Esophagus muscularis mucosa (tissue), 4 donors: Measurements from ENCODE around the gene ERCC3. TPM values are rescaled to one million over a fixed set of nuclear protein-coding genes. Genes with fewer than 3 reads are reported as not detected.
"Not testable (repeated sequence)": the region's sequence is repeated elsewhere in the genome, so short reads cannot be mapped to it uniquely, and the experiment has no call there.

Experiments used
- DNase-seq: peaks from one replicate; pipeline ENCODE4 v3.0.0-alpha.2; 2017; ENCODE audit errors: extremely low spot score
- H3K27ac ChIP-seq, 4 donors: fragments of 200-600 bp; sonication (generic); replicated peaks in 1 of 4; 1 replicate in 3 of 4; 2 replicates in 1 of 4; pipeline ENCODE4 v1.5.1; 2016 to 2019; ENCODE audit warnings: mild to moderate bottlenecking in 1 of 4
- H3K27me3 ChIP-seq, 4 donors: fragments of 200-600 bp; sonication (generic); one replicate each; pipeline versions ENCODE4 v1.5.1 to v1.6.0; 2016 to 2019
- H3K36me3 ChIP-seq, 4 donors: fragments of 200-600 bp; sonication (generic); one replicate each; pipeline ENCODE4 v1.5.1; 2016 to 2019
- H3K4me1 ChIP-seq, 4 donors: fragments of 200-600 bp; sonication (generic); one replicate each; pipeline ENCODE4 v1.5.1; 2016 to 2019
- H3K4me3 ChIP-seq, 4 donors: fragments of 200-600 bp; sonication (generic); 1 replicate in 2 of 4; 2 replicates in 2 of 4; pipeline ENCODE4 v1.5.1; 2016 to 2019; ENCODE audit warnings: mild to moderate bottlenecking in 4 of 4, moderate library complexity in 1 of 4
- H3K9me3 ChIP-seq, 4 donors: fragments of 200-600 bp; sonication (generic); 1 replicate in 3 of 4; 2 replicates in 1 of 4; pipeline ENCODE4 v1.5.1; 2016 to 2019
- EP300 ChIP-seq: sonication (generic); formaldehyde crosslinking; IDR thresholded peaks from one replicate; pipeline ENCODE4 v1.6.1; 2017; ENCODE audit warnings: antibody characterized with exemption
- POLR2A ChIP-seq: fragments of 450-650 bp; IDR thresholded peaks from one replicate; pipeline ENCODE4 v1.6.1; 2017; ENCODE audit warnings: antibody characterized with exemption, moderate library complexity, mild to moderate bottlenecking, low read depth
- POLR2AphosphoS5 ChIP-seq, 2 donors: sonication (generic); formaldehyde crosslinking; IDR thresholded peaks; one replicate each; pipeline ENCODE4 v1.6.1; 2017; ENCODE audit warnings: antibody characterized with exemption in 2 of 2
- WGBS: methylation state at CpG from one replicate; pipeline ENCODE4 v1.1.5; 2018; 5-methylcytosine and 5-hydroxymethylcytosine counted together
- intact Hi-C: fragments of 100-400 bp; cut with DNase I; formaldehyde crosslinking; loops from one replicate; pipeline ENCODE4 v1.15.1; 2023
- total RNA-seq, 4 donors: library from RNA; depleted of rRNA; stranded (reverse); fragments of >200 nt; gene quantifications; one replicate each; pipeline versions ENCODE4 v1.1.0 to v1.2.1, GENCODE V29; 2016
- TF ChIP-seq, protein P1 (sequence below), 3 experiments: fragments of 200-600 bp in 2 of 3; fragments of 450-650 bp in 1 of 3; sonication (generic) in 2 of 3; IDR thresholded peaks; one replicate each; pipeline ENCODE4 v1.5.1; 2017 to 2019; ENCODE audit warnings: antibody characterized with exemption in 3 of 3, mild to moderate bottlenecking in 2 of 3, moderate library complexity in 1 of 3

The ERCC3 gene
- total RNA-seq, 4 donors from 2014 or later = 24.4 to 37.1 (median 35.3) TPM

- peaks cover 0 to 6% (median 2%) of the 10 kb centered on the region in 4 donors for H3K9me3 ChIP-seq
- TF ChIP-seq EP300 (no peak), POLR2AphosphoS5 (IDR thresholded peaks at IDR 0.05) (no peak), POLR2A (no peak)
- TF ChIP-seq, protein P1, sequence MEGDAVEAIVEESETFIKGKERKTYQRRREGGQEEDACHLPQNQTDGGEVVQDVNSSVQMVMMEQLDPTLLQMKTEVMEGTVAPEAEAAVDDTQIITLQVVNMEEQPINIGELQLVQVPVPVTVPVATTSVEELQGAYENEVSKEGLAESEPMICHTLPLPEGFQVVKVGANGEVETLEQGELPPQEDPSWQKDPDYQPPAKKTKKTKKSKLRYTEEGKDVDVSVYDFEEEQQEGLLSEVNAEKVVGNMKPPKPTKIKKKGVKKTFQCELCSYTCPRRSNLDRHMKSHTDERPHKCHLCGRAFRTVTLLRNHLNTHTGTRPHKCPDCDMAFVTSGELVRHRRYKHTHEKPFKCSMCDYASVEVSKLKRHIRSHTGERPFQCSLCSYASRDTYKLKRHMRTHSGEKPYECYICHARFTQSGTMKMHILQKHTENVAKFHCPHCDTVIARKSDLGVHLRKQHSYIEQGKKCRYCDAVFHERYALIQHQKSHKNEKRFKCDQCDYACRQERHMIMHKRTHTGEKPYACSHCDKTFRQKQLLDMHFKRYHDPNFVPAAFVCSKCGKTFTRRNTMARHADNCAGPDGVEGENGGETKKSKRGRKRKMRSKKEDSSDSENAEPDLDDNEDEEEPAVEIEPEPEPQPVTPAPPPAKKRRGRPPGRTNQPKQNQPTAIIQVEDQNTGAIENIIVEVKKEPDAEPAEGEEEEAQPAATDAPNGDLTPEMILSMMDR (IDR thresholded peaks at IDR 0.05) = no peak
- no peak for DNase-seq
- H3K27ac ChIP-seq = no peak overlapping the region
- H3K27me3 ChIP-seq = no peaks in the 10 kb centered on the region
- peaks cover 0 to 7% (median 6%) of the 10 kb centered on the region in 4 donors for H3K4me1 ChIP-seq
- no peak overlapping the region for H3K4me3 ChIP-seq
- WGBS = 75% methylated on average over 6 of the region's 6 CpGs
- intact Hi-C loops = no loop called here
- no peaks in the 10 kb centered on the region for H3K36me3 ChIP-seq
These were observed 62.6 kb downstream of the ERCC3 start for GRCh38 chr2:127231130-127231865.

GRCh38 chr2:127229555-127229954 lies 64.4 kb downstream of the ERCC3 start:
- intact Hi-C loops = no loop called here
- no peak overlapping the region for H3K27ac ChIP-seq
- H3K4me1 ChIP-seq = peaks cover 0 to 19% (median 13%) of the 10 kb centered on the region in 4 donors
- TF ChIP-seq POLR2A = no peak
- no peak for TF ChIP-seq POLR2AphosphoS5 (IDR thresholded peaks at IDR 0.05)
- no peak for TF ChIP-seq EP300
- TF ChIP-seq, protein P1 (IDR thresholded peaks at IDR 0.05) = no peak
- H3K4me3 ChIP-seq = no peak overlapping the region
- H3K9me3 ChIP-seq = peaks cover 0 to 6% (median 2%) of the 10 kb centered on the region in 4 donors
- no peak for DNase-seq
- WGBS = 96% methylated on average over 3 of the region's 4 CpGs
- no peaks in the 10 kb centered on the region for H3K36me3 ChIP-seq
- no peaks in the 10 kb centered on the region for H3K27me3 ChIP-seq

DNA sequence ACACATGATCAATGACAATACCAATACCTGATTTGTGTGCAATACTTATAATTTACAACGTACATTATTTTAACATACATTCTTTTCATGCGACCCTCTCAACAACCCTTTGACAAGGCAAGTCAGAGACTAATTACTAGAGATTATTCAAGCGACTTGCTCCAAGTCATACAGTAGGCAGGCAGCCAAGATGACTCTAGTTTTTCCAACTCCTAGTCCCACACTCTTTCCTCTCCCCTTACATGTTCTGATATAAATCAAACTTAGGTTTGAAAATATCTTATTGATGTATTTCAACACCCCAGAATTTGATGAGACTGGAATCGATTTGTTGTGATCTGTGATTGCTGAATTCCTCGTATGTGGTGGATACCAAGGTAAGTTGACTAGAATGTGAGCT lies 65.8 kb downstream of the ERCC3 start:
- no peaks in the 10 kb centered on the region for H3K36me3 ChIP-seq
- DNase-seq = no peak
- H3K27ac ChIP-seq = no peak overlapping the region
- H3K9me3 ChIP-seq = peaks cover 0 to 6% (median 2%) of the 10 kb centered on the region in 4 donors
- H3K27me3 ChIP-seq = no peaks in the 10 kb centered on the region
- 47% methylated on average over 5 of the region's 5 CpGs for WGBS
- peaks cover 0 to 19% (median 13%) of the 10 kb centered on the region in 4 donors for H3K4me1 ChIP-seq
- intact Hi-C loops = no loop called here
- H3K4me3 ChIP-seq = no peak overlapping the region
- TF ChIP-seq, protein P1 (IDR thresholded peaks at IDR 0.05) = no peak
- TF ChIP-seq EP300 = no peak
- no peak for TF ChIP-seq POLR2A
- no peak for TF ChIP-seq POLR2AphosphoS5 (IDR thresholded peaks at IDR 0.05)

GRCh38 chr2:127227264-127227660 lies 66.7 kb downstream of the ERCC3 start:
- H3K27ac ChIP-seq, DNase-seq, H3K4me3 ChIP-seq, H3K9me3 ChIP-seq, H3K36me3 ChIP-seq, intact Hi-C loops, H3K27me3 ChIP-seq: not testable (repeated sequence)
- H3K4me1 ChIP-seq = peaks cover 0 to 19% (median 13%) of the 10 kb centered on the region in 4 donors
- 90% methylated on average over 2 of the region's 5 CpGs for WGBS

DNA sequence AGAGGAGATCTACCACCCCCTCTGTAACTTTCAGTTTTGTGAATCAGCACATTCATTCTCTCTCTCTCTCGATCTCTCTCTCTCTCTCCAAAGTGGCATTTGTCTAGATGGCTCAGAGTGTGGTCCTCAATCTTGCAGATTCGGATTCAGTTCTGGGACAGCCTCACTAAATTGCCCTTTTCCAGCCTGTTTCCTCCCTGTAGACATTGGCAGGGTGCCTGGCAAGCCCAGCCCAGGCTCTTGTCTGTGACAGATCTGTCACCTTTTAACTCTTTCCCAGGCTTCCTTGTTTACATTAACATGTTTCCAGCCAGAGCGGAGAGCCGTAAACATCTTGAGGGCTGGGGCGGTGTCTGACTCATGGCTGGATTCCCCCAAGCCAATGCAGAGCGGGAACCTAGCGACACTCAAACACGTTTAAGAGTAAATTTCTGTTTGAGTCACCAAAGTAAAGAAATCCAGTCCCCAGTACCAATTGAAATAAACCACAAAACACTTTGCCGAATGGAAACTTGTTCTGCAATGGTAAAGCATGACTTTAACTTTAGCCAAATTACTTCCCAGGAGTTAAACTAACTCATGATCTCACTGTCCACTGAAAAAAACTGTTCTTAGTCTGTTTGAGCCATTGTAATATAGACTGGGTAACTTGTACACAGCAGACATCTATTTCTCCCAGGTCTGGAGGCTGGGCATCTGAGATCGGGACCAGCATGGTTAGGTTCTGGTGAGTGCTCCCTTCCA lies 67.3 kb downstream of the ERCC3 start:
- TF ChIP-seq POLR2AphosphoS5 (IDR thresholded peaks at IDR 0.05) = no peak
- TF ChIP-seq EP300 = no peak
- TF ChIP-seq, protein P1 (IDR thresholded peaks at IDR 0.05) = no peak
- TF ChIP-seq POLR2A = no peak
- H3K4me1 ChIP-seq = peaks cover 0 to 19% (median 13%) of the 10 kb centered on the region in 4 donors
- H3K4me3 ChIP-seq = peak overlapping the region in 1 of 4 donors; percentile 16
- WGBS = 30% methylated on average over 10 of the region's 10 CpGs
- H3K36me3 ChIP-seq = no peaks in the 10 kb centered on the region
- intact Hi-C loops = no loop called here
- H3K9me3 ChIP-seq = peaks cover 0 to 6% (median 2%) of the 10 kb centered on the region in 4 donors
- no peak for DNase-seq
- H3K27ac ChIP-seq = no peak overlapping the region
- H3K27me3 ChIP-seq = no peaks in the 10 kb centered on the region
